Putamen (tissue), 1 donor: ENCODE results near the gene WDHD1.
"Not testable (repeated sequence)": the region's sequence is repeated elsewhere in the genome, so short reads cannot be mapped to it uniquely, and the experiment has no call there.

Experiments
- DNase-seq: peaks from one replicate; pipeline ENCODE4 v3.0.0-alpha.2; 2016; ENCODE audit warnings: low spot score

WDHD1 gene

GRCh38 chr14:55026793-55027561, at the start of gene WDHD1, which contains the start of gene SOCS4:
Gene WDHD1 (minus strand): TSS chr14:55027099. CDS start chr14:55026787, 312 bp downstream.
Gene SOCS4 (plus strand): TSS chr14:55027236. CDS start chr14:55043042, 15,806 bp downstream.
- peak; percentile 94 for DNase-seq

GRCh38 chr14:55075628-55076175, 48.8 kb upstream of the WDHD1 start:
- DNase-seq = no peak

GRCh38 chr14:55074662-55075061, 47.8 kb upstream of the WDHD1 start:
- no peak for DNase-seq

GRCh38 chr14:55073856-55074255, 47.0 kb upstream of the WDHD1 start:
- no peak for DNase-seq

GRCh38 chr14:55071870-55072640, 45.2 kb upstream of the WDHD1 start:
- peak; percentile 46 for DNase-seq

GRCh38 chr14:55070981-55071411, 44.1 kb upstream of the WDHD1 start:
- DNase-seq = no peak

- DNase-seq = no peak
Measured at GRCh38 chr14:55066223-55066622, 39.3 kb upstream of the WDHD1 start.

- no peak for DNase-seq
Measured at GRCh38 chr14:55065411-55065810, 38.5 kb upstream of the WDHD1 start.

- DNase-seq = not testable (repeated sequence)
Measured at GRCh38 chr14:55064896-55065295, 38.0 kb upstream of the WDHD1 start.

- no peak for DNase-seq
Measured at GRCh38 chr14:55062517-55063351, 35.8 kb upstream of the WDHD1 start.

GRCh38 chr14:55059333-55059732, 32.4 kb upstream of the WDHD1 start:
- no peak for DNase-seq

GRCh38 chr14:55057919-55058318, 31.0 kb upstream of the WDHD1 start:
- no peak for DNase-seq

- no peak for DNase-seq
Measured at GRCh38 chr14:55054098-55054497, 27.2 kb upstream of the WDHD1 start.

GRCh38 chr14:55053500-55053899, 26.6 kb upstream of the WDHD1 start:
- DNase-seq = no peak

GRCh38 chr14:55053018-55053417, 26.1 kb upstream of the WDHD1 start:
- no peak for DNase-seq

- no peak for DNase-seq
Measured at GRCh38 chr14:55052269-55052930, 25.5 kb upstream of the WDHD1 start.

GRCh38 chr14:55051423-55052268, 24.7 kb upstream of the WDHD1 start, which contains the start of gene MAPK1IP1L:
Gene MAPK1IP1L (plus strand): TSS chr14:55051647. CDS start chr14:55061684, 10,037 bp downstream.
- peak; percentile 90 for DNase-seq

- DNase-seq = no peak
Measured at GRCh38 chr14:55051165-55051422, 24.2 kb upstream of the WDHD1 start.

GRCh38 chr14:55048900-55049436, 22.1 kb upstream of the WDHD1 start:
- no peak for DNase-seq
